Right lobe of liver (tissue), 6 donors: ENCODE measurements around the gene ZNF524. TPM values are rescaled to one million over a fixed set of nuclear protein-coding genes. Genes with fewer than 3 reads are reported as not detected.
A peak's percentile ranks its signal among the peaks of the same experiment; 100 is the strongest.
"Not testable (repeated sequence)": the region's sequence is repeated elsewhere in the genome, so short reads cannot be mapped to it uniquely, and the experiment has no call there.

Source experiments
- ATAC-seq, 4 donors: fragments of 200-7000 bp; cut with Tn5 transposase; one replicate each; pipeline ENCODE4 v1.9.1; 2020; ENCODE audit warnings: mild to moderate bottlenecking in 4 of 4, moderate library complexity in 4 of 4
- DNase-seq, 3 donors: peaks; one replicate each; pipeline ENCODE4 v3.0.0-alpha.2; 2020
- H3K27ac ChIP-seq, 3 donors: fragments of 200-600 bp; one replicate each; pipeline ENCODE4 v1.8.0; 2022
- H3K27me3 ChIP-seq, 2 donors: fragments of 200-600 bp; one replicate each; pipeline ENCODE4 v1.8.0; 2022
- H3K36me3 ChIP-seq, 4 donors: fragments of 200-600 bp; sonication (generic) in 1 of 4; one replicate each; pipeline versions ENCODE4 v1.5.1 to v1.8.0; 2017 to 2022; ENCODE audit warnings: control low read depth in 1 of 4
- H3K4me1 ChIP-seq, 4 donors: fragments of 200-600 bp; sonication (generic) in 1 of 4; one replicate each; pipeline versions ENCODE4 v1.5.1 to v1.8.0; 2017 to 2022; ENCODE audit warnings: control low read depth in 1 of 4
- H3K4me3 ChIP-seq, 3 donors: fragments of 200-600 bp; one replicate each; pipeline ENCODE4 v1.8.0; 2022
- H3K9me3 ChIP-seq, 4 donors: fragments of 200-600 bp; sonication (generic) in 1 of 4; one replicate each; pipeline versions ENCODE4 v1.5.1 to v1.8.0; 2017 to 2022; ENCODE audit warnings: control low read depth in 1 of 4
- CTCF ChIP-seq, 4 donors: fragments of 200-600 bp in 3 of 4; fragments of 450-650 bp in 1 of 4; IDR thresholded peaks; one replicate each; pipeline versions ENCODE4 v1.5.1 to v1.8.0; 2016 to 2022; ENCODE audit warnings: antibody characterized with exemption in 4 of 4, mild to moderate bottlenecking in 2 of 4
- POLR2A ChIP-seq: fragments of 450-650 bp; IDR thresholded peaks from one replicate; pipeline ENCODE4 v1.6.1; 2017; ENCODE audit warnings: antibody characterized with exemption, mild to moderate bottlenecking
- WGBS: methylation state at CpG from one replicate; pipeline ENCODE4 v1.1.6; 2018; ENCODE audit warnings: low coverage, low lambda C conversion rate; ENCODE audit not compliant: insufficient coverage; ENCODE audit errors: missing lambda C conversion rate; 5-methylcytosine and 5-hydroxymethylcytosine counted together
- intact Hi-C, 2 donors: fragments of 100-400 bp; cut with DNase I; formaldehyde crosslinking; loops; one replicate each; pipeline versions ENCODE4 v1.11.2 to v1.14.1; 2022
- total RNA-seq, 6 experiments: library from RNA; depleted of rRNA in 2 of 6; stranded (reverse); fragments of >200 nt in 2 of 6; fragmentation: NEBNext Ultra II Directional in 3 of 6; extraction: Animal tissue kit (Norgen Biotek cat#: 25700) in 3 of 6; gene quantifications; one replicate each; pipeline versions ENCODE4 v1.1.0 to v1.2.4, GENCODE V29; 2016 to 2023
- donor health status: DM: no; HTN: yes; CAD: no.
- donor health status: DM: no; HTN: no; CAD: no.
- donor health status: DM: no; HTN: no; CAD: no.
- donor health status: DM: no; HTN: yes; CAD: no.
- donor health status: DM: no; HTN: yes; CAD: no.

Gene ZNF524
- total RNA-seq, 6 experiments from 2014 or later = 8.2 to 21.0 (median 11.3) TPM

- Histone ChIP-seq H3K27ac (peak overlapping the region; percentile 73 to 85 (median 78)), H3K4me1 (peaks cover 0 to 25% (median 4%) of the 10 kb centered on the region in 4 donors), H3K9me3 (no peaks in the 10 kb centered on the region), H3K4me3 (peak overlapping the region; percentile 67 to 74 (median 72)), H3K36me3 (no peaks in the 10 kb centered on the region), H3K27me3 (no peaks in the 10 kb centered on the region)
- WGBS = 18% methylated on average over 12 of the region's 12 CpGs
- DNase-seq (no peak), ATAC-seq (peak; percentile 9 to 32 (median 16))
- intact Hi-C loops = no loop called here
- no peak for TF ChIP-seq POLR2A
- no peak for TF ChIP-seq CTCF (IDR thresholded peaks at IDR 0.05)
Observed at GRCh38 chr19:55581145-55581822, 18.8 kb upstream of the ZNF524 start.

GRCh38 chr19:55581823-55582223 is 18.3 kb upstream of the ZNF524 start:
- intact Hi-C loops = no loop called here
- H3K4me1 ChIP-seq = peaks cover 0 to 26% (median 4%) of the 10 kb centered on the region in 4 donors
- no peaks in the 10 kb centered on the region for H3K9me3 ChIP-seq
- H3K36me3 ChIP-seq = no peaks in the 10 kb centered on the region
- 16% methylated on average over 6 of the region's 6 CpGs for WGBS
- H3K27ac ChIP-seq = peak overlapping the region; percentile 71 to 85 (median 78)
- peak overlapping the region in 2 of 3 donors; percentile 13 to 74 for H3K4me3 ChIP-seq
- no peak for TF ChIP-seq CTCF (IDR thresholded peaks at IDR 0.05)
- no peak for TF ChIP-seq POLR2A
- ATAC-seq (peak in 3 of 4 donors; percentile 11 to 44 (median 16)), DNase-seq (no peak)
- H3K27me3 ChIP-seq = no peaks in the 10 kb centered on the region

- H3K27ac ChIP-seq = peak overlapping the region in 2 of 3 donors; percentile 71 to 78
- H3K27me3 ChIP-seq, H3K36me3 ChIP-seq, intact Hi-C loops, ATAC-seq, DNase-seq, H3K9me3 ChIP-seq: not testable (repeated sequence)
- peak overlapping the region in 1 of 3 donors; percentile 74 for H3K4me3 ChIP-seq
- H3K4me1 ChIP-seq = peaks cover 0 to 29% (median 4%) of the 10 kb centered on the region in 4 donors
- WGBS = 59% methylated on average over 4 of the region's 4 CpGs
Observed at GRCh38 chr19:55582284-55582683, 17.8 kb upstream of the ZNF524 start.

- 24% methylated on average over 8 of the region's 8 CpGs for WGBS
- H3K4me3 ChIP-seq, DNase-seq, H3K36me3 ChIP-seq, H3K27me3 ChIP-seq, H3K9me3 ChIP-seq, intact Hi-C loops: not testable (repeated sequence)
- ATAC-seq = peak in 2 of 4 donors; percentile 5 to 25
- Histone ChIP-seq H3K4me1 (peaks cover 0 to 29% (median 4%) of the 10 kb centered on the region in 4 donors), H3K27ac (peak overlapping the region in 1 of 3 donors; percentile 43)
Observed at GRCh38 chr19:55583897-55584296, 16.2 kb upstream of the ZNF524 start.

- Histone ChIP-seq H3K36me3 (no peaks in the 10 kb centered on the region), H3K27ac (no peak overlapping the region), H3K4me1 (peaks cover 0 to 29% (median 4%) of the 10 kb centered on the region in 4 donors), H3K4me3 (no peak overlapping the region), H3K9me3 (no peaks in the 10 kb centered on the region), H3K27me3 (no peaks in the 10 kb centered on the region)
- TF ChIP-seq POLR2A (no peak), CTCF (IDR thresholded peaks at IDR 0.05) (no peak)
- ATAC-seq (no peak), DNase-seq (no peak)
- whole genome bisulfite sequencing = 86% methylated on average over 5 of the region's 11 CpGs
- intact Hi-C loops = no loop called here
Observed at GRCh38 chr19:55584871-55585270, 15.2 kb upstream of the ZNF524 start.
